Stimulated activated CD4-positive, alpha-beta T cell treated with anti-CD3 and anti-CD28 coated beads, Interleukin-12 subunit alpha, Interleukin-12 subunit beta, amount 100 ng/mL, for 4 hours (primary cell): ENCODE measurements around the gene FAM168A.

Source experiments
- DNase-seq: peaks from one replicate; pipeline ENCODE4 v3.0.0-alpha.2; 2020

The FAM168A gene, protein sequence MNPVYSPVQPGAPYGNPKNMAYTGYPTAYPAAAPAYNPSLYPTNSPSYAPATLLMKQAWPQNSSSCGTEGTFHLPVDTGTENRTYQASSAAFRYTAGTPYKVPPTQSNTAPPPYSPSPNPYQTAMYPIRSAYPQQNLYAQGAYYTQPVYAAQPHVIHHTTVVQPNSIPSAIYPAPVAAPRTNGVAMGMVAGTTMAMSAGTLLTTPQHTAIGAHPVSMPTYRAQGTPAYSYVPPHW

DNA sequence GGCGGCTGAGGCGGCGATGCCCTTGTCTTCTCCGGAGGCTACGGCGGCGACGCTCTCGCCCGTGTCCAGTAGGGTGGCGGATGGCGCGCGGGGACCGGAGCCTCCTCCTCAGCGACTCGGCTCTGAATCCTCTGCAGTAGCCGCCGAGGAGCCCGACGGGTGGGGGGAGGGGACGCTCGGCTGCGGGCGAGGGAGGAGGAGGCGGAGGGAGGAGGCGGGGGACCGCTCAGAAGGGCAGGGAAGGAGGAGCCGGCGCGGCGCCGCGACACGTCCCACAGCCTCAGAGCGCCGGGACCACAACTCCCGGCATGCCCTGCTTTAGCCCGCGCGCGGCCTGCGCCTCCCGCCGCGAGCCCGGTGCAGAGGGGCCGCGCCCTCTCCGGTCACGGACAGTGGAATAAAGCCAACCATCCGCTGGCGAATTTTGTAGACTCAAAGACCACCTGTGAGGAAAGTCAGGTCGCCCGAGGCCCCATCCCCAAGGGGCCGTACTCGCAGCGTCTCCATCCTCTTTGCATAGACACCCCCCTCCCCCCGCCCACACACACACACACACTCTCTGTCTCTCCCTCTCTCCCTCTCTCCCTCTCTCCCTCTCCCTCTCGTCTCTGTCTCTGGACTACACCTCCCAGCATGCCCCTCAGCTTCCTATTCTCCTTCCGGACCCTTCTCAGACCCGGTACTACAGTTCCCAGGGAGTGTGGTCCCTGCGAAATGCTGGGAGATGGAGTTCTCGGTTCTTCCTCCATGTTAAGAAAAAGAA is at the start of gene FAM168A:
TSS of gene FAM168A (minus strand) at position 157 of the 763 bp plus-strand sequence. CDS start 129,638 bp downstream, outside the sequence.
- DNase-seq = peak; percentile 91

DNA sequence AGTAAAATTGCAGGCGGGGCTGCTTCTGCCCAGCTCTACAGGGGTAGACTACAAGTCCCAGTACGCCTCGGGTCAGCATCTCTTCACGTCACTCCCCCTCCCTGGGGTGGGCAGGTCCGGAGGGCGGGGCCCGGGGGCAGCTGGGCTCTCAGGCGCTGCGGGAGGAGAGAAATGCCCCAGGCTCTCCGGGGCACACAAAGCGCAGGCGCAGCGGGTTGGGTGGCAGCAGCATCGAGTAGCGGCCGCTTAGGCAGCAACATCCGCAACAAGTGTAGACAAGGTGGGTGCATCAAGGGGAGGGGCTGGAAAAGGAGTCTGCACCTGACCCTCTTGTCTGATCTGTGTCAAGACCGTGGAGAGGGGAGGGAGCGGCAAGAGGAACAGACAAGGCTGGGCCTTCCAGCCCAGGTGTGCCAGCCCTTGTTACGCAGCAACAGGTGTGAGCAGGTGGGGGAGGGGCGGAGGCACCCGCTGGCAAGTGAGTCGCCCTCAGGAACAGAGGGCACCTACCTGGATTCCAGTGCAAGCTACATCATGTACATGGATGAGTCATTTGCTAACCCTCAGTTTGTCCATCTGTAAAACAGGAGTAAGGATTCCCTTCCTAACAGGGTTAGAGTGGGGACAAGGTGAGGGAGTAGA is 49.7 kb upstream of the FAM168A start:
- DNase-seq = peak; percentile 87

DNA sequence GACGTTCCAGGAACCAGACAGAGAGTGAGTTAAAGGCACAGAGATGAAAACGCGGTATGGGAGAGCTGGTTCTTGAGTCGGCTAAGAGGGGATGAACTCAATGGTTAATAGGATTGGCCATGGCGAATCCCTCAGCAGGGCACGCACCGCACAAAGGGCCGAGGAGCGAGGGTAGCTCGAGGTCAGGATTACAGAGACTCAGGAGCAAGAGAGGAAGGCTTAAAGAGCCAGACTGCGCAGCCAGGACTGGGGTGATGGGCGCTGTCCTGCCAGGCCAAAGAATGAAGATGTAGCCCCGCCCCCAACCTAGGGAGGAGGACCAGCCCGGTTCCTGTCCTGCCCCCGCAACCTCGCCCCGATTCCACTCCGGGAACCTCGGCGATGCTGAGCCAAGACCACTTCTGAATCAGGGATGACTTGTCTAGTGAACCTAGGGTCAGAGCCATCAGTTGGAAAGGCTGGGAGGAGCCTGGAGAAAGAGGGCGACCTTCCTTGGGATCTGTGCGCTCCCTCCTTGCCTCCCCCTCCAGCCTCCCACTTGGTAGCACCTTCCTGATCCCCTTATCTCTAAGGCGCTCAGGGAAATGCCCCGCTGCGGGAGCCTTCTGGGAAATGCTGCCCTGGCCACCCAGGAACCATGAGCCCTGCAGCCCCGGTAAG is 48.2 kb upstream of the FAM168A start, which contains the start of gene PLEKHB1:
TSS of gene PLEKHB1 (plus strand) at position 610 of the 660 bp plus-strand sequence. CDS start at position 638, 28 bp downstream.
- no peak for DNase-seq

DNA sequence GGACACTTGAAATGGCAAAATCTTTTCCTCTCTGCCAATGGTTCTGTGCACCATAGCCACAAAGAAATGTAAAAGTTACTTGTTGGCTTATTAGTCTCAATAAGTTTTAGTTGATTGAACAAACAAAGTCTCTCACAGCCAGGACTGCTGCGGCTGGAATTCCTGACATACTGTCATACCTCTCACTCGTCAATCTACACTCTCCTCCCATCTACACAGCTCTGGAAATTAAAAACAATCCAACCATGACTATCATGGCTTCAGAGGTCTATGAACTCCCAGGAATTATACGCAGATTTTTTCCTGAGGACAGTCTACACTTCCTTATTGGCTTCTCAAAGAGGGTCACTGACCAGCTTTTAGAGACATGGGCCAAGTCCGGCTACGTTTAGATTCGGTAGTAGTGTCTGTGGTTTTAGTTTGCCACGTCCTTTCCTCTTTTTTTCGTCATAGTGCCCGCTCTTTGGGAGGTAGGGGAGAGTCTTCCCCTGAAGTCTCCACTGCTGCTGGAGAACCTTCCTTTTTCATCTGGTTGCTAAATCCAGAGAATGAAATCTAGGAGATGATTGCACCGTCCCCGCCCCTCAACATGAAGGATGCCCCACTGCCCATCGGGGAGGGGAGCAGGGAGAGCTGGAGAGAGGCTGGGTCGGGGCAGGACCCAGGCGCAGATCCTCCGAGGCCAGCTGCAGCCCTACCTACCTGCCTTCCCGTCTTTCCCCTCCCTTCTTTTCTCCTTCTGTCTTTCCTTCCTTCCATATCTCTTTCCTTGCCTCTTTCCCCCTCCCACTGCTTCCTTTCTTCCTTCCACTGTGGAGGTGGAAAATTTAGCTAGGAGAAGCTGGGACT is 47.4 kb upstream of the FAM168A start:
- no peak for DNase-seq

DNA sequence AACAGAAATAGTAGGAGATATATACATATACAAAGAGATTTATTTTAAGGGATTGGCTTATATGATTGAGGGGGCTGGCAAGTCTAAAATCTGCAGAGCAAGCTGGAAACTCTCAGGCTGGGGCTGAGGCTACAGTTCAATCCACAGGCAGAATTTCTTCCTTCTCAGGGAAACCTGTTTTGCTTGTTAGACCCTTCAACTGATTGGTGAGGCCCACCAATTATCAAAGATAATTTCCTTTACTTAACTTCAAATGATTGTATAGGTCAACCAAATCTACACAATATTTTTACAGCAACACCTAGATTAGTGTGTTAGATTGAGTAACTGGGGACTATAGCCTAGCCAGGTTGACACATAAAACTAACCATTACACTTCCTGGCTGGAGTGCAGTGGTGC is 43.8 kb upstream of the FAM168A start:
- no peak for DNase-seq

DNA sequence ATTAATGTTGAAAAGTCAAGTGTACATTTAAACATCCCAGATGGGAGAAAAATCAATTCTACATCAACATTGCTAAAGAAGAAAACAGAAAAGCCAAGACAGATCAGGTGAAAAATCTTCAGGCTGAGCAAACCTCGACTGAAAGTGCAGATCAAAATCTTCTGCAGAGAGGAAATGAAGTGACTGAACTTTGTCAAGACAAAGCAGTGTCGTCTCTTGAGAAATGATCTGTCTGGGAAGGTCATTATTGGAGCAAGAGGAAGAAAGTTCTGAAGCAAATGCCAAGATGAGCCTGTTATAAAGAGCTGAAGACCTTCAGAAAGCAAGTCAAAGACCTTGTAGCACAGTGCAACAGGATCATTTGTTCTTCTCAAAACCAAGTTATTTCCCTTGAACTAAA is 42.7 kb upstream of the FAM168A start:
- no peak for DNase-seq

DNA sequence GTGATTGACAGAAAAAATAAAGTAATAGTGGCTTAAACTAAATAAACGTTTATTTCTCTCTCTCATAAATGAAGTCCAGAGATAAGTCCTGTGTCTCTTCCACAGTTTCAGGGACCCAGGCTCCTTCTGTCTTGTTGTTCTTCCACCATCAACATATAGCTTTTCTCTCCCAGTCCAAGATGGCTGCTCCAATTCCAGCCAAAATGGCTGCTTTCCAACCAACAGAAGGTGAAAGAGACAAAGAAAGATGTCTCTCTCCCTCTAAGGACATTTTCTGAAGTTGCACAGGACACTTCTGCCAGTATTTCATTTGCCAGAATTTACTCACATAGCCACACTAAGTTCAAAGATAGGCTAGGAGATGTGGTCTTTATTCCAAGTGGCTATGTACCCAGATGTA is 39.1 kb upstream of the FAM168A start:
- no peak for DNase-seq

DNA sequence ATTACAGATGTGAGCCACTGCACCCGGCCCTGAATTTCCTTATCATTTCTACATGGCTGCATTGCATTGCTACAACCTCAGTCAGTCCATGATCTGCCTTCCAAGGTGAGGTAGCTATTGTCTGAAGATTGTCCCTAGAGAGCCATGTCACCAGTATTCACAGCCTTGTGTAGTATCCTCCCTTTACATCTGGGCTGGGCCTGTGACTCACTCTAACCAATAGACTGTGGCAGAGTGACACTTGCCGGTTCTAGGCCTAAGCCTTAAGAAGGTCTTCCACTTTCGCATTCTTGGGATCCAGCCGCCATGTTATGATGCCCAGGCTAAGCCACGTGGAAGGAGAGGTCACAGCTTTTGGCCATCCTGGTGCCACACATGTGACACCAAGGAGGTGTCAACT is 38.3 kb upstream of the FAM168A start:
- no peak for DNase-seq

DNA sequence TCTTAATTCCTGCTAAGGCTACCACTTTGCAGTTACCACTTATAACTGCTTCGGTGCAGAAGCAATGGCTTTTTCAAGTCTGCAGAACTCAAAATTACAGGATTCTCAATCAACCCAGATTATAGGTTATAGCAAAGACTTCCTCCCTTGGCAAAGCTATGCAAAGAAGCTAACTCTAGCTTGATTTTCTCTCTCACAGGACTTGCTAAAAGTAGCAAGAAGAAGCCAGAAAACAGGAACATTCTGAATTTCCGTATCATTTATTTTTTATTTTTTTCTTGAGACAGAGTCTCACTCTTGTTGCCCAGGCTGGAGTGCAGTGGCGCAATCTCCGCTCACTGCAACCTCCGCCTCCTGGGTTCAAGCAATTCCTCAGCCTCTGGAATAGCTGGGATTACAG is 37.8 kb upstream of the FAM168A start:
- DNase-seq = no peak

DNA sequence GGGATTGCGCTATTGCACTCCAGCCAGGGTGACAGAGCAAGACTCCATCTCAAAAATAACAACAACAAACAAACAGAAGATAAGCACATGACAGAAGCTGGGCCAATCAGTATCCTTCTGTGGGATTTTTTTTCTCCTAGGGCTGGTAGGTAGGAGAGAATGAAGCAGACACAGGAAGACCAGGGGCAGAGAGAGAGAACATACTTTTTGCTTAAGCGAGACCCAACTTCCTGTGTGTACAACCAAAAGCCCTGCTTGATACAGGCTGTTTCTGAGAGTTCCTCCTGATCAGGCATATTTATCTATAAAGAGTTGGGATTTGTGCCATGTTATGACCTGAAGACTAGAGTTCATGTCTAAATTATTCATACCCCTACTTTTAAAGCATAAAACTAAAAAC is 36.1 kb upstream of the FAM168A start:
- DNase-seq = no peak

DNA sequence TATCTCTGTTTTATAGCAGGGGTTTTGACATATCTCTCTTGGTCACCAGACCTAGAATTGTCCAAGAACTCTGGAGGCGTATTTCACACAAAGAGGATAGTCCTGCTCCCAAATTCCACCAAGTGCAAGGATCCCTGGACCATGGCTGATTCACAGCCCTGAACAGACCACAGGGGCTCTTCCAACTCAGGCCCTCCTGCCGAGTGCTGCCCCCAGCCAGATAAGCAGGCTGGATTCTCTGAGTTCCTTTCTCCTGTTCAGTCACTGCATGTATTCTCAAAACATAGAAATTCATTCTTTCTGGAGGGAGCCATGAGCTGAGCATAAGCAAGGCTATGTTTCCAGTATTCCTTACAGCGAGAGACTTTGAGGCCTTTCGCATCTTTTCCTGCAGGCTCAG is 35.1 kb upstream of the FAM168A start:
- DNase-seq = no peak

DNA sequence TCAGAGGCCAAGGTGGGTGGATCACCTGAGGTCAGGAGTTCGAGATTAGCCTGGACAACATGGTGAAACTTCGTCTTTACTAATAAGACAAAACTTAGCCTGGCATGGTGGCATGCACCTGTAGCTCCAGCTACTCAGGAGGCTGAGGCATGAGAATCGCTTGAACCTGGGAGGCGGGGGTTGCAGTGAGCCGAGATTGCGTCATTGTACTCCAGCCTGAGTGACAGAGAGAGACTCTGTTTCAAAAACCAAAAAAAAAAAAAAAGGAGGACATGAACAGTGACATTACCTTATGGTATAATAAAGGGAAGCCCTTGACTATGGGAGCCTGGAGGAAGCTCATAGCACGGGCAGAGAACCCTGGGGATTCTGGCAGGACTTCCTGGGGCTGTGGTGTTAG is 32.0 kb upstream of the FAM168A start:
- no peak for DNase-seq

DNA sequence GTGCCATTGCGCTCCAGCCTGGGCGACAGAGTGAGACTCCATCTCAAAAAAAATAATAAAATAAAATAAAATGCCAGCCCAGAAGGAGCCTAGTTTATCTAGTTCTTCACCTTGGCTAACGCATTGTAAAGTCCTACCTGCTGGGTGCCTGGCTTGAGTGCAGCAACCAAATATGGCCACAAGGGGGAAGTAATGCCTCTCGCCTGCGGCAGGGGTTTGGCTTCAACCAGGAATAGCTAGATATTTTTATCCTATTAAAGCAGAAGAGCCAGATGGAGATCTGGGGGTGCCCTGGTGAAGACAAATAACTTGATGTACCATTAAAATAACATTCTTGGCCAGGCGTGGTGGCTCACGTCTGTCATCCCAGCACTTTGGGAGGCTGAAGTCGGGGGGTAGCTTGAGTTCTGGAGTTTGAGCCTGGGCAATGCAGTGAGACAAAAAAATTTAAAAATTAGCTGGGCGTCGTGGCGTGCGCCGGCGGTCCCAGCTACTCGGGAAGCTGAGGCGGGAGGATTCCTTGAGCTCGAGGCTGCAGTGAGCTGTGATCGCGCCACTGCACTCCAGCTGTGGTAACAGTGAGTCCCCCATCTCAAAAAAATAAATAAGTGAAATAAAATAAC is 27.9 kb upstream of the FAM168A start:
- DNase-seq = peak; percentile 60

DNA sequence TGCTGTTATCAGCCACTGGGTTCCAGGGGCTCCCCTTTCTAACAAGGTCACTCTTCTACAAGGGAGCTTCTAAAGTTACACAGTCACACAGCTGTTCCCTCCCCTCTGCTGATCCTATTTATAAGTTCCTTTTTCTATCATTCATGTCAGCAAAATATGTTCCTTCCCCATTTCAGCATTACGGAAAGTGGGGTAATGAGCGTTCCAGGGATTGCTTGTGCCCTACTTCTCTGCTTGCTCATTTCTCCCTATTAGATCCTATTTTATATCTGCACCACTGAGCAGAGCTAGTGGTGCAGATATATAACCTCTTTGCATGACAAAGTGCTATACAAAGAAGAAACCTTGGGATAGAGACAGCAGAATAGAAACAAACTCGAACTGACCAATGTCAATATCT is 25.8 kb upstream of the FAM168A start:
- no peak for DNase-seq

DNA sequence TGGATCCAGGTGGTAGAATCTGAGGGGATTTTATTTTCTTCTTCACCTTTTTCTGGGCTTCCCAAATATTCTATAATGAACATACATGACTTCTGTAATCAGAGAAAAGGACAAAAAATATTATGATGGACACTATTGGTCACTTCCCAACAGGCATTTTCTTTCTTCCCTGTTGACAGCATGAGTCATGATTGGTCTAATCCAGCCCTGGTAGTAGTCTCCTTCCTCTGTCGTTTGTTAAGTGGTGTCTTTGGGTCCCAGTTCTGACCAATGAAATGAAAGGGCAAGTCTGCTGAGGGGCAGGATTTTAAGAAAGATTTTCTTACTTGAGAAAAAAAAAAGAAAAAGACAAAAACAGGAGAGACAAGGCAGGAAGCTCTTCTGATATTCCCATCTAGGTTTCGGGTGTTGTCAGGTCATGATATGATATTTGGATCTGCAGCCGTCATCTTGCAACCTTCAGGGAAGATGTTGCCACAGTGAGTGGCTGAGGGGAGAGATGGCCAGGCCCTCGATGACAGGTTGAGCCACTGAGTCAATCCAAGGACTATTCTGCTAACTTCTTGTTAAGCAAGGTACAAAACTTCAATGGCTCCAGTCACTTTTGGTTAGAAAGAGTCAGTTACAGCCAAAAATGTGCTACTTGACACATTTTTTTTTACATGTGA is 25.1 kb upstream of the FAM168A start:
- no peak for DNase-seq

DNA sequence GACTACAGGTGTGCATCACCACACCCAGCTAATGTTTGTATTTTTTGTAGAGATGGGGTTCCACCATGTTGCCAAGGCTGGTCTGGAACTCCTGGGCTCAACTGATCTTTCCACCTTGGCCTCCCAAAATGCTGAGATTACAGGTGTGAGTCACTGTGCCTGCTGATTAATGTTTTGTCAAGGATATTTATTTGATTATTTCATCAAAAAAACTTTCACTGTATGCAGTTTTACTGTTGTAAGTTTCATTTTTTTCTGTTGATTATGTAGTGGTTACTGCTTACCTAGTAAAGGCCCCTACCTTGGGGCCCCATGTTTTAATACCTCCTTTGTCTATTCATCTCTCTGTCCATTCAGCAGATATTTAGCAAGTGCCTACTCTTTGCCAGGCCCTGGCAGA is 16.7 kb upstream of the FAM168A start:
- DNase-seq = no peak

DNA sequence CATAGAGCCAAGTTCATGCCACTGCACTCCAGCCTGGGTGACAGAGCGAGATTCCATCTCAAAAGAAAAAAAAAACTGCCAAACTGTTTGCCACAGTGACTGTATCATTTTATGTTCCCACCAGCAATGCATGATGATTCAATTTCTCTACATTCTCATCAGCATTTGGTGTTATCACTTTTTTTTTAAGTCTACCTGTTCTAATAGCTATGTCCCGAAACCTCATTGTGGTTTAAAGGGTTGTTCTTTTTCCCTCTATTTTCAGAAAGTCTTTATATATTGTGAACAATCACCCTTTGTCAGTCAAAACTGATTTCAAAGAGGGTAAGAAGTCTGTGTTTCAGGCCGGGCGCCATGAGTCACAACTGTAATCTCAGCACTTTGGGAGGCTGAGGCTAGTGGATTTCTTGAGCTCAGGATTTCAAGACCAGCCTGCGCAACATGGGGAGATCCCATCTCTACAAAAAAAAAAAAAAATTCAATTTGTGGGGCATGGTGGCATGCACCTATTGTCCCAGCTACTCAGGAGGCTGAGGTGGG is 14.8 kb upstream of the FAM168A start:
- DNase-seq = no peak

DNA sequence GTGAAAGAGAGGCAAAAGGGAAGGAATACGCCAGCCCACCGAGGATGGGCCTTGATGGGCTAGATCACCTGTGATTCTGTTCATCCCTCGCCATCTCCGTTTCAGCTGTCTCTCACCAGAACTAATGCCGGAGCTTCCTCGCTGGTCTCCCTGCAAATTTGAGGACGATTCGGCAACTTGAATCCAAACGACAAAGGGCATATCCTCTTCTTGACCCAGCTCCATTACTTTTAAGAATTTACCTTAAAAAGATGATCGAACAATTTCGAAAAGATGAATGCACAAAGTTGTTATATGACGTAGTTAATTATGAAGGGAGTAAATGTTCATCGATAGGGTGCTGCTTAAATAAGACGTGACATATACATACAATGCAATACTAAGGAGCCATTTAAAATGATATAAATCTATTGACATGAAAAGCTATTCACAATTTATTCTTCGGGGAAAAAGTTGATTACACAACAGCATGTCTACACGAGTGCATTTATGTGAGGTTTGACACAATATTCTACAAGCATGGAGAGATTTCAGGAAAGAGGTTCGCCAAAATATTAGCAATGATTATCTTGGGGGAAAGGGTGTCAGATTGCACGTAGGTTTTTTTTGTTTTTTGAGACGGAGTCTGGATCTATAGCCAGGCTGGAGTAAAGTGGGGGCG is 937 bp upstream of the FAM168A start:
- no peak for DNase-seq

DNA sequence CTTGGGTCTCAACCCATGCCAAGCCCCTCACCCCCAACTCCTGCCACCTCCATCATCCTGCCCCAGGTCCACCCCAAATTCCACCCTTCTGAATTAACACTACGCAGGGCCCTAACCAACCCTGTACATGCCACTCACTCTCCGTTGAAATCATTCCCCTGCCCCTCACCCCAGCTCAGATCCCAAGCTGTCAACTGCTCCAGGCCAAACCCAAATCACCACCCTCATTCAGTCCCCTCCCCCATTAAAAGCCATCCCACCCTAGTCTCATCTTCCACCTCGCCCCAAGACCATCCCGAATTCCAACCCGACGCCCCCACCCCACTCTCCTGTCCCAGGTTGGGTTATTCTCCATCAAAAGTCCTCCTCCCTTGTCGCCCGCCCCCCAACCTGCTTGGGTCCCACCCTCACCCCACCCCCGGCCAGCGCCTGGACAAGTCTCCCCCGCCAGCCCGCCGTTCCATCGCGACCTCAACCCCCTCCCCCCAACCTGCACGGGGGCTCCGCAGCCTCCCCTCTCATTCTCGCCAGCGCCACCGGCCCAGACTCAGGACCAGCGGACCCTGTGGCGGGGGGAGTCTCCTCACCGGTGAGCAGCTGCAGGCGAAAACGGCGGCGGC is 466 bp downstream of the FAM168A start:
- no peak for DNase-seq

DNA sequence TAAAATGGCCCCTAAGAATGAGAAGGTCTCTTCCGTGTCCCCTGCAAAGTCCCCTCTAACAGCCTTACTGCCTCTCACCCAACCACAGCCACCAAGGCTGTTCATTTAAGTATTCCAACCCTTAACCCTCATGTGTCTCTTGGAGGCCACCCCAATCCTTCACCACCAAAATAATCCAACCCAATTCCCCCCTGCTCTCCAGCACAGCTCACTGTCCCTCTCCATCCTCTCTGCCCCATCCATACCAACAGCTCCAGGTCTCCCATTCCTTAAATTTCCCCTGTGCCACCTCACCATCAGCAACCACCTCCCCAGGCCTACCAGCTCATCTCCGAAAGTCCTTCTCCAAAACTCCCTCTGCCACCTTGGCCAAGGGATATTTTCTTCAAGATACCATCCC is 1.4 kb downstream of the FAM168A start:
- no peak for DNase-seq
